HG02938 (cell line): ENCODE results near the gene TTR.

Source experiments
- ATAC-seq: cut with Tn5 transposase; IDR thresholded peaks from one replicate; pipeline ENCODE4 v1.9.1; 2021; ENCODE audit warnings: mild to moderate bottlenecking, moderate library complexity; ENCODE audit not compliant: unreplicated experiment

The TTR gene

GRCh38 chr18:31612124-31612523 lies 20.4 kb downstream of the TTR start:
- ATAC-seq, result no peak

DNA sequence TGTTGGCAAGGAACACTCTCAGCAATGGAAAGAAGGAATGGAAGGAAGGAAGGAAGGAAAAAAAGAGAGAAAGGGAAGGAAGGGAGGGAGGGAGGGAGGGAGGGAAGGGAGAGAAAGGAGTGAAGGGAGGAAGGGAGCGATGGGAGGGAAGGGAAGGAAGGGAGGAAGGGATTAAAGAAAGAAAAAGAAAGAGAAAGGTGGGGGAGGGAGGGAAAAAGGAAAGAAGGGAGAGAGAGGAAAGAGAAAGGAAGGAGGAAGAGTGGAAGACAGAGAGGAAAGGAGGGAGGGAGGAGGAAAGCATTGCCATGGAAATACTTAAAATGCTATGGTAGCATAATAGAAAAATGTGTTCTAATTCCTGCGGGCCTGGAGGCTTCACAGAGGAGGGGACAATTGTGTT lies 22.4 kb downstream of the TTR start:
- no peak for ATAC-seq

DNA sequence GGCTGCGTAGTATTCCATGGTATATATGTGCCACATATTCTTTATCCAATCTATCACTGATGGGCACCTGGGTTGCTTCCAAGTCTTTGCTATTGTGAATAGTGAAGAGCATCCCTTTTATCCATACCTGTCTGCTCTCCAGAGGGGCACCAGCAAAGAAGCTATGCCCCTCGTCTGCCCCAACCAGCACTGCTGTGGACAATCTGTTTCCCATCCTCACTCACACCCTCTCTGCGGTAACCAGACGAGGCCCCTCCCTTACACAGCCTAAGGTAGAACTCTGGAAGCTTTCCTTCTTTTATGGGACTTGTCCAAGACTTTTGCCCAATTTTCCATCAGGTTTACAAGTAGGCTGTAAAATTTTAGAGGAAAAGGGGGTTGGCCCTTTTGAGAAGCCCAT lies 24.9 kb downstream of the TTR start:
- no peak for ATAC-seq

GRCh38 chr18:31617031-31617717 lies 25.5 kb downstream of the TTR start:
- no peak for ATAC-seq

DNA sequence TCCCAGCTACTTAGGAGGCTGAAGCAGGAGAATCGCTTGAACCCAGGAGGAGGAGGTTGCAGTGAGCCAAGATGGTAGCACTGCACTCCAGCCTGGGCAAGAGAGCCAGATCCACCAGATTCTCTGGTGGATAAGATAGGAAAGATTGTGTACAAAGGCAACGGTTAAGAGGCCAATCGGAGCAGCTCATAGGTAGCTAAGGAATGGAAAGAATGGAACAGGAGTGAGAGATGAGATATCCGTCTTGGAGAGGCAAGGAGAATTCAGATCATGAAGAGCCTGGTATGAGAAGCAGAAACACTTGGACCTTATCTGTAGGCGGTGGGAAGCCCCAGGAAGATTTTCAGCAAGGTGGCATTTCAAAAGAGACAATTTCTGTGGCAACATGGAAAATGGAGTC lies 27.1 kb downstream of the TTR start:
- ATAC-seq, result no peak

GRCh38 chr18:31619291-31619690 lies 27.6 kb downstream of the TTR start:
- ATAC-seq, result no peak

DNA sequence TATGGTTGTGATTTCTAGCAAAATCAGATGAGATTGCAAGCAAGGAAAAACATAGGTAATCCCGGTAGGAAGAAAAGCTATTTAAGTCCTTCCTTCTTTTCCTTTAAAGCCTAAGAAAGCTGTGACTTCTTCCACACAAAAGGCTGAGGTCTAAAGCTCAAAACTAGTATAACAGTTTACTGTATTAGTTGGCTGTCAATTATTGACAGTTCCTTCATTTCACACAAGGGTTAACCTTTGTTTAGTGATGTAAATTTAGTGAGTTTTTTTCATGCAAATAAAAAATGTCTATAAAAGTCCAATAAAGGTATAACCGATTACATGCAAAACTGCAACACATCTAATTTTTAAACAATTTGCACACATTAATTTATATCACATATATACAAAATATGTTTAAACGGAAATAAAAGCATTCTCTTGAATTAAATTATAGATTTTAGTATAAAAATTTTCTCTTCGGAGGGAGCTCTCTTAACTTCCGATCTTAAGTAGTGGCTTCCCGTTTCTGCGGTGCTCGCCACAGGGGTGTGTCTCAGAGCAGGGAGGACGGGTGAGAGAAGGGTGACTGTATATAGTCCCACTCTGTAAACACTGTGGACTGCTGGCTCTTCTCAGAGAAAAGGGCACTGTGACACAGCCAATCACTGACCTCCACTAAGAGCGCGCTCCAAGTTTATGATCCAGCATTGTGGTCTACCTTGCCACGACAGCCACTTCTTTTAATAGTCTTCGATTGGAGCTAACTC lies 33.4 kb downstream of the TTR start:
- no peak for ATAC-seq

- no peak for ATAC-seq
These were observed 34.7 kb downstream of the TTR start for GRCh38 chr18:31626409-31626808.

DNA sequence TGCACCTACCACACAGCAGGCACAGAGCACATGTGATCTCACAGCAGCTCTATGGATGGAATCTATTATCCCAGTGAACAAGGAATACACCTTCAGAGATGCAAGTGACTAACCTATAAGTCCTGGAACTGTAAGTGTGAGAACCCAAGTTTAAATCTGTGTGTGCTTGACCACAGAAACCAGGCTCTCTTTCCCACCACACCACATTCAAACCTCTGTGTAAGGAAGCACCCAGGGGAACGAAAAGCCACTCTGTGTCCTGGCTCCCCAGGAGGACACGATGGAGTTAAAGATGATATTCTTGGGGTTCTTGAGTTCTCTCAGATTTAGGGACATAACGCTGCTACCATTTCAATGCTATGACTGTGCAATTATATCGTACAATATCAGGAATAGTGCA lies 38.9 kb downstream of the TTR start:
- no peak for ATAC-seq

- no peak for ATAC-seq
These were observed 39.8 kb downstream of the TTR start for GRCh38 chr18:31631526-31631925.

- ATAC-seq, result no peak
These were observed 40.7 kb downstream of the TTR start for GRCh38 chr18:31632356-31632755.

DNA sequence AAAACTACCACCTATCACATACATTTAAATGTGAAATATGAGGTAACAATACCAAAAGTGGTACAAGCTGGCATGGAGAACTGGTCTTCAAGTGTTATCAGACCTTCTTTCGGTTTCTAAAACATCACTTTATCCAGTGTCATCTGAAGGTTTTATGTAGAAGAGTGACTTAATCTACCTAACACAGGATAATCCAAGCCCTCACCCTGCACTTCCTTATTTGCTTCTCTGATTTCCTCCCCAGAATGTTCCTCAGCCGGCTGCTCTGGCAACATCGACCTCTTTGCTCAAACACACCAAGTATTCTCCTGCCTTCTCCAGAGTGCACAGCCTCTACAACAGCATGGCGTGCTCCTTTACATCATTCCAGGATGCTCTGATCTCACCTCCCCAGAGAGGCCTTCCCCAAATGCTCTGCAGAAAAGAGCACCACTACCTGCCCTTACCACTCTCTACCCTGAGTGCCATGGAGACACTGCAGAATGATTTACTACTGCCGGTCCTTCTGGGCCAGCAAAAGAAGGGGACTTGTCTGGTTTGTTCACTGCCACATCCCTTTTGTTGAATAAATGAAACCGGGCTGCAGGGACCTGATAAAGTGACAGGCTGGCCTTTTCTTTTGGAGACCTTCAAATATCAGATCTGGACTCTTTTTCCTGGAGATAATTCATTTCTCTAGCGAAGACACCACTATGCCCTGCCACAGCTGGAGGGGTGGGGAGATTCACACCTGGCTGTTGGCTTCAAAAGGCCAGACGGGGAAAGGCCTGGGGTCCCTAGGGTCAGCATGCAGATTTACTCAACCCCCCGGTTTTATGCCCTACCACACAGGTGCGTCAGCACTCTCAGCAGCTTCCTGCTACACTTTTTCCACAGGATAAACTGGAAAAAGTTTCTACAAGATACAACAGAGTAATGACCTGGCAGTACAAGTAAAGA lies 42.0 kb downstream of the TTR start:
- ATAC-seq, result peak; percentile 12

GRCh38 chr18:31634331-31634713 lies 42.6 kb downstream of the TTR start:
- ATAC-seq, result peak; percentile 97

DNA sequence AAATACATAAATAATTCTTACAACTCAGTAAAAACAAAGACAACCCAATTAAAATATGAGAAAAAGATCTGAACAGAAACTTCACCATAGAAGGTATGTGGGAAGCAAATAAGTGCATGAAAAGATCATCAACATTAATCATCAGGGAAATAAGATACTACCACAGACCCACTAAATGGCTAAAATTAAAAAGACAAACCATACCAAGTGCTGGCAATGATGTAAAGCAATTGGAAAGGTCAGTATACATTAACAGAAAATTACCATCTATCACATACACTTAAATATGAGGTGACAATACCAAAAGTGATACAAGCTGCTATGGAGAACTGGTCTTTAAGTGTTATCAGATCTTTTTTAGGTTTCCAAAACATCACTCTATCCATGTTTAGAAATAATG lies 44.7 kb downstream of the TTR start:
- ATAC-seq, result no peak

DNA sequence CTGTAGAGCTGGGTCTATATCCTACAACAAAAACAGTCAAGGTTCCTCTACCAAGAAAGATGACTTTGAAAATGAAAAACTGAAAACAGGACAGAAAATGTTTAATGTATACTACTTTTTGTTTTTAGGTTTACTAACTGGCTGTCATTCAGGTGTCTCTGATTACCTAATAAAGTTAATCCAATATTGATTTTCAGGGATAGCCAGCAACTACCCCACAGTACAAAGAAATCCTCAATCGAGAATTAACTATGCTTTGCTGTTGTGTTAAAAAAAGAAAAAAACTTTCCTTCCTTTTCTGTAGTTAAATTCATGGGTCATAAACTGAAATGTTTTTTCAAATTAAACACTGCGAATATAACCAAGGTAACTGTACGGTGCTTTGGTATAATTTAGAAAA lies 45.8 kb downstream of the TTR start:
- no peak for ATAC-seq

- no peak for ATAC-seq
These were observed 51.3 kb downstream of the TTR start for GRCh38 chr18:31643003-31643402.

DNA sequence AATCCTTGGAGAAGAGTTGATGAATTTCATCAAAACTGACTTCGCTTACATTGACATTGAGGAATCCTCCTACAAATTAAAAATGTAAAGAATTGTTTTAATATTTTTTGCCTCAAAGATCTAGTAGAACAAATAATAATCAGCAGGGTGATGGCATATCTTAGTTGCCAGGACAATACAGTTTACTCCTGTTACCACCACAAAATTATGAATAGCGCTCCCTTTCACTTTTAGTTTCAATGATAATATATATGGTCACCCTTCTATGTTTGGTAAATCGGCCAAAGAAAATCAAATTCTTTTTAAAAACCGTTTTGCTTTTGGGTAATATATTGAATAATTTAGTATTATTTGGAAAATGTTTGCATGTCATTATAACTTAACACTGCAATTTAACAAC lies 53.7 kb downstream of the TTR start:
- ATAC-seq, result no peak

GRCh38 chr18:31646332-31647126 lies 54.9 kb downstream of the TTR start:
- no peak for ATAC-seq

- ATAC-seq, result no peak
These were observed 55.6 kb downstream of the TTR start for GRCh38 chr18:31647127-31647753.
